Body of pancreas (tissue), 4 donors: ENCODE measurements around the gene CAB39L. TPM values are rescaled to one million over a fixed set of nuclear protein-coding genes. Genes with fewer than 3 reads are reported as not detected.

Experiments
- ATAC-seq: fragments of 150-250 bp; one replicate; pipeline ENCODE4 v1.9.1; 2016
- DNase-seq, 4 donors: peaks; one replicate each; pipeline ENCODE4 v3.0.0-alpha.2; 2019
- H3K27ac ChIP-seq, 4 donors: fragments of 200-600 bp; sonication (generic); 1 replicate in 3 of 4; 2 replicates in 1 of 4; pipeline versions ENCODE4 v1.5.1 to v1.6.1; 2016 to 2019; ENCODE audit warnings: mild to moderate bottlenecking in 1 of 4, mixed read lengths in 1 of 4, moderate library complexity in 1 of 4
- H3K27me3 ChIP-seq, 2 donors: fragments of 200-600 bp; sonication (generic); one replicate each; pipeline ENCODE4 v1.6.0; 2016; ENCODE audit warnings: mild to moderate bottlenecking in 1 of 2
- H3K36me3 ChIP-seq, 2 donors: fragments of 200-600 bp; sonication (generic); replicated peaks in 1 of 2; 2 replicates each; pipeline ENCODE4 v1.5.1; 2016; ENCODE audit warnings: low read depth in 2 of 2; ENCODE audit not compliant: insufficient read depth in 1 of 2
- H3K4me1 ChIP-seq: fragments of 200-600 bp; sonication (generic); one replicate; pipeline ENCODE4 v1.6.0; 2016
- H3K4me3 ChIP-seq, 2 donors: fragments of 200-600 bp; sonication (generic); 1 replicate in 1 of 2; 2 replicates in 1 of 2; pipeline ENCODE4 v1.5.1; 2016 to 2019
- H3K9me3 ChIP-seq, 3 donors: fragments of 200-600 bp; sonication (generic); 1 replicate in 2 of 3; 2 replicates in 1 of 3; pipeline ENCODE4 v1.5.1; 2016
- POLR2A ChIP-seq, 3 donors: fragments of 450-650 bp; IDR thresholded peaks; one replicate each; pipeline ENCODE4 v1.6.1; 2016; ENCODE audit warnings: antibody characterized with exemption in 3 of 3, mild to moderate bottlenecking in 2 of 3
- WGBS, 2 donors: methylation state at CpG; one replicate each; pipeline ENCODE4 v1.1.5; 2017; 5-methylcytosine and 5-hydroxymethylcytosine counted together
- intact Hi-C: fragments of 100-400 bp; cut with DNase I; formaldehyde crosslinking; loops from one replicate; pipeline ENCODE4 v1.15.1; 2023
- total RNA-seq, 2 donors: library from RNA; depleted of rRNA; stranded (reverse); fragments of >200 nt; gene quantifications; one replicate each; pipeline ENCODE4 v1.1.0, GENCODE V29; 2016
- TF ChIP-seq, protein P1 (sequence below), 7 experiments: fragments of 450-650 bp in 4 of 7; fragments of 200-600 bp in 3 of 7; sonication (generic) in 3 of 7; IDR thresholded peaks; one replicate each; pipeline ENCODE4 v1.5.1; 2016 to 2019; ENCODE audit warnings: antibody characterized with exemption in 7 of 7

Gene CAB39L
- total RNA-seq, 2 donors from 2014 or later = 6.9 to 13.0 TPM

DNA sequence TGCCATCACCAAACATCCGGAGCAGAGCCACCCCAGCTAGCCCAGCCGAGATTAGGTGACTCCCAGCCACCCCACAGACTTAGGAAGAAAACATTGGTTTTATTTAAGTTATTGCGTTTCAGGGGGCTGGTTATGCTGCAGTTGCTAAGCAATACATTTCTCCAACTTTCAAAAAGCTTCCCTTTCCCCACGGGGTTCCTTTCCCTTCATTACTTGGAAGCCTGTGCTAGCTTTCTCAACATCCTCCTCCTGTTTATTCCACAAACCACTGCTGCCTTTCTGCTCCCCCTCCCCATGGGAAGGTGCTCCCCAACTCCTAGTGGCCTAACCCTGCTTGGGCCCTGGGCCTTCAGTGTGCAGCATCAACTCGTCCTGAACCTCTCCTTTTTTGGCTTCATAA lies 143.6 kb downstream of the CAB39L start:
- no peaks in the 10 kb centered on the region for H3K27me3 ChIP-seq
- no peaks in the 10 kb centered on the region for H3K9me3 ChIP-seq
- no peaks in the 10 kb centered on the region for H3K36me3 ChIP-seq
- no peak overlapping the region for H3K4me3 ChIP-seq
- no peak for ATAC-seq
- DNase-seq = no peak
- WGBS, 2 donors = 46 to 48% methylated on average over 5 of the region's 5 CpGs
- H3K27ac ChIP-seq = peak overlapping the region in 2 of 4 donors; percentile 67 to 68
- H3K4me1 ChIP-seq = peaks cover 34% of the 10 kb centered on the region
- intact Hi-C loops = loop anchor here (5.0 kb wide), 1 partner anchor 302 kb away; no protein-coding TSS in a partner anchor
- no peak for TF ChIP-seq POLR2A (IDR thresholded peaks at IDR 0.05)
- TF ChIP-seq, protein P1, sequence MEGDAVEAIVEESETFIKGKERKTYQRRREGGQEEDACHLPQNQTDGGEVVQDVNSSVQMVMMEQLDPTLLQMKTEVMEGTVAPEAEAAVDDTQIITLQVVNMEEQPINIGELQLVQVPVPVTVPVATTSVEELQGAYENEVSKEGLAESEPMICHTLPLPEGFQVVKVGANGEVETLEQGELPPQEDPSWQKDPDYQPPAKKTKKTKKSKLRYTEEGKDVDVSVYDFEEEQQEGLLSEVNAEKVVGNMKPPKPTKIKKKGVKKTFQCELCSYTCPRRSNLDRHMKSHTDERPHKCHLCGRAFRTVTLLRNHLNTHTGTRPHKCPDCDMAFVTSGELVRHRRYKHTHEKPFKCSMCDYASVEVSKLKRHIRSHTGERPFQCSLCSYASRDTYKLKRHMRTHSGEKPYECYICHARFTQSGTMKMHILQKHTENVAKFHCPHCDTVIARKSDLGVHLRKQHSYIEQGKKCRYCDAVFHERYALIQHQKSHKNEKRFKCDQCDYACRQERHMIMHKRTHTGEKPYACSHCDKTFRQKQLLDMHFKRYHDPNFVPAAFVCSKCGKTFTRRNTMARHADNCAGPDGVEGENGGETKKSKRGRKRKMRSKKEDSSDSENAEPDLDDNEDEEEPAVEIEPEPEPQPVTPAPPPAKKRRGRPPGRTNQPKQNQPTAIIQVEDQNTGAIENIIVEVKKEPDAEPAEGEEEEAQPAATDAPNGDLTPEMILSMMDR (IDR thresholded peaks at IDR 0.05) = no peak

DNA sequence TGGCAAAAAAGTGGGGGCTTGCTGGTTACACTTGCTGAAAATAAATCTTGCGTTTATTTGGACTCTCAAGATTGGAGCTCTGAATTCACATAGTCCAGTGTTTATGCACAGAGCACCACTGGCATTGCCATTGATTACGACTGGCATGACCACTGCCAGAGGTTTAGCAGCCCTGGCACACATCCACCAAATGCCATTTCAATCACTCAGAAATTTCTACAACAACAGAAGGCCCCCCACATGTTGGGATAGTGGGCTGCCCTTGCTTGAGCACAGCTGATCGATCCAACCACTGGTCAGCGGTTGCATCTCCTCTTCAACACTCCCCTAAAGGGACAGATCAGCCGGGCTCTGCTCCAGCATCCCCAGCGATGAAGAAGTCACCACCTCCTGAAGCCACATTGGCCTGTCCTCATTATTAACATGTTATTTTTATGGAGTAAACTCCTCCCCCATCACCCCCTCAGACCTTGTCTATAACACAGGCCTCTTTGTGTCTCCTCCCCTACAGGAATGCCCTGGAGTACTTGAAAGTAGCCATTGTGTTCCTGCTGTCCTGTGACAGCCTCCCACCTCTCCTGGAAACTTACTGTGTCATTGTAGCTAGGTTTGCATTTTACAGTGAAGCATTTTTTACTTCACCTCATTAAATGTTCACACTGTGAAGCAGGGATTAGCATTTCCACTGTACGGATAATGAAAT lies 144.8 kb downstream of the CAB39L start:
- Histone ChIP-seq H3K27me3 (no peaks in the 10 kb centered on the region), H3K9me3 (no peaks in the 10 kb centered on the region), H3K4me3 (no peak overlapping the region), H3K4me1 (peaks cover 29% of the 10 kb centered on the region), H3K27ac (peak overlapping the region in 3 of 4 donors; percentile 42 to 68 (median 67)), H3K36me3 (no peaks in the 10 kb centered on the region)
- TF ChIP-seq, protein P1 (IDR thresholded peaks at IDR 0.05) = no peak
- no peak for TF ChIP-seq POLR2A (IDR thresholded peaks at IDR 0.05)
- ATAC-seq = peak; percentile 72
- peak in 1 of 4 donors; percentile 54 for DNase-seq
- intact Hi-C loops = loop anchor here (10.0 kb wide), 1 partner anchor 136 kb away; no protein-coding TSS in a partner anchor
- 51 to 61% methylated on average over 7 of the region's 7 CpGs for WGBS, 2 donors

DNA sequence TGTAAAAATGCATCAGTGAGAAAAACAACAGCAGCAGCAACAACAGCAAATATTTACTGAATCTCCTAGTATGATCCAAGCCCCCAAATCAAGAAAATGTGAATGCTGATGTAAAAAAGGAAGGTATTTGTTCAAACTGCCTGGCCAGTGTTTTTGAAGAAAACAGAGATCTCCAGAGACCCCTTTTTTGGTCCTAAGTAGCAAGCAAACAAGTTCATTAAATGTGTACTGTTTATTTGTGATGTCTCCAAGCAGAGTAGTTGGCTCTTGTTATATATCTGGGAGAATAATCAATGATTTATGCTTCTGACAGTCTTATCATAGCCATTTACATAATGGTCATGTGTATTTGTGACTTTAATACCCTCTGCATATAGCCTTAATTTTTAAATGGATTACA lies 145.4 kb downstream of the CAB39L start:
- Histone ChIP-seq H3K4me1 (peaks cover 23% of the 10 kb centered on the region), H3K9me3 (no peaks in the 10 kb centered on the region), H3K36me3 (no peaks in the 10 kb centered on the region), H3K4me3 (no peak overlapping the region), H3K27me3 (no peaks in the 10 kb centered on the region), H3K27ac (peak overlapping the region in 3 of 4 donors; percentile 42 to 68 (median 67))
- DNase-seq (no peak), ATAC-seq (no peak)
- intact Hi-C loops = loop anchor here (10.0 kb wide), 1 partner anchor 136 kb away; no protein-coding TSS in a partner anchor
- no peak for TF ChIP-seq POLR2A (IDR thresholded peaks at IDR 0.05)
- TF ChIP-seq, protein P1 (IDR thresholded peaks at IDR 0.05) = no peak

DNA sequence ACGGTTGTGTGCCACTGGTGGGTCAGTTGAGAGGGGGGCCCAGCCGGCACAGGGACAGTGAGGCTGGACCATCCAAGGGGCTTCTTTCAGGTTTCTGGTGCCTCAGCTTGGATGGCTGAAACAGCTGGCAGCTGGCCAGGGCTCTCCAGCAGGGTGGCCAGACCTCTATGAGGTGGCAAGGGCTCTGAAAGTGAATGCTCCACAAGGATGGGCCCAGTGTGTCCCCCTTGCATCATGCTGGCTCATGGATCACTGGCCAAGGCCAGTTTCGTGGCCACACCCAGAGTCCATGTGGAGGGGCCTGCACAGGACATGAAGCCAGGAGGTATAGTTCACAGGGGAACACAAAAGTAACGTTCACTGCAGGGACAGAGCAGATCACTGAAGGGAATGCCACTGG lies 146.5 kb downstream of the CAB39L start:
- ATAC-seq (no peak), DNase-seq (no peak)
- intact Hi-C loops = loop anchor here (10.0 kb wide), 1 partner anchor 137 kb away; no protein-coding TSS in a partner anchor
- TF ChIP-seq POLR2A (IDR thresholded peaks at IDR 0.05) = no peak
- TF ChIP-seq, protein P1 (IDR thresholded peaks at IDR 0.05) = no peak
- no peak overlapping the region for H3K4me3 ChIP-seq
- H3K27me3 ChIP-seq = no peaks in the 10 kb centered on the region
- peaks cover 12% of the 10 kb centered on the region for H3K4me1 ChIP-seq
- no peaks in the 10 kb centered on the region for H3K9me3 ChIP-seq
- H3K27ac ChIP-seq = no peak overlapping the region
- 72 to 81% methylated on average over 4 of the region's 4 CpGs for WGBS, 2 donors
- H3K36me3 ChIP-seq = no peaks in the 10 kb centered on the region
